Activated CD4-positive, alpha-beta T cell treated with anti-CD3 and anti-CD28 coated beads, Interleukin-2, amount 10 ng/mL, durations not matched to agents 7 days and 5 days (primary cell): ENCODE measurements around the gene TRIM38. TPM values are rescaled to one million over a fixed set of nuclear protein-coding genes. Genes with fewer than 3 reads are reported as not detected.
A peak's percentile ranks its signal among the peaks of the same experiment; 100 is the strongest.

ENCODE experiments used
- CTCF ChIA-PET: fragments of 350-600 bp; sonication (Branson Sonifier 250); formaldehyde crosslinking; loops from one replicate; lab custom pipeline; 2021; ENCODE audit warnings: antibody characterized with exemption; lab: Charles Lee
- POLR2A ChIA-PET: fragments of 350-600 bp; sonication (Branson Sonifier 250); formaldehyde crosslinking; loops from one replicate; lab custom pipeline; 2021; ENCODE audit warnings: antibody characterized with exemption; lab: Charles Lee
- DNase-seq: peaks from one replicate; pipeline ENCODE4 v3.0.0-alpha.2; 2020
- H3K27ac Mint-ChIP-seq: one replicate; pipeline ENCODE4 v1.8.0; 2021; ENCODE audit warnings: mild to moderate bottlenecking, moderate library complexity, mixed read lengths
- H3K27me3 Mint-ChIP-seq: one replicate; pipeline ENCODE4 v1.8.0; 2021; ENCODE audit warnings: mixed read lengths
- H3K36me3 Mint-ChIP-seq: one replicate; pipeline ENCODE4 v1.8.0; 2021; ENCODE audit warnings: low read depth, mixed read lengths
- H3K4me1 Mint-ChIP-seq: one replicate; pipeline ENCODE4 v1.8.0; 2021; ENCODE audit warnings: mixed read lengths
- H3K4me3 Mint-ChIP-seq: one replicate; pipeline ENCODE4 v1.8.0; 2021; ENCODE audit warnings: mild to moderate bottlenecking, moderate library complexity, mixed read lengths
- H3K9me3 Mint-ChIP-seq: one replicate; pipeline ENCODE4 v1.8.0; 2021; ENCODE audit warnings: mixed read lengths
- total RNA-seq, 2 experiments: library from RNA; stranded (reverse); gene quantifications; one replicate each; pipeline ENCODE4 v1.2.3, GENCODE V29; 2021

The TRIM38 gene
- total RNA-seq, 2 experiments from 2014 or later, result 25.4 to 27.6 TPM

GRCh38 chr6:25960734-25961133, 1.9 kb upstream of the TRIM38 start:
- peaks cover 60% of the 10 kb centered on the region for H3K4me1 Mint-ChIP-seq
- peak overlapping the region; percentile 67 for H3K27ac Mint-ChIP-seq
- peaks cover 19% of the 10 kb centered on the region for H3K9me3 Mint-ChIP-seq
- POLR2A ChIA-PET, result interaction anchor here (0.9 kb wide), 1 partner anchor 61 kb away, joined by 4 read pairs; a partner anchor contains a TSS
- peaks cover 31% of the 10 kb centered on the region for H3K36me3 Mint-ChIP-seq
- no peak overlapping the region for H3K4me3 Mint-ChIP-seq
- no peak for DNase-seq
- CTCF ChIA-PET, result interaction anchor here (1.9 kb wide), 1 partner anchor 14 kb away, joined by 5 read pairs; no protein-coding TSS in a partner anchor
- no peaks in the 10 kb centered on the region for H3K27me3 Mint-ChIP-seq

GRCh38 chr6:25961619-25962148, 918 bp upstream of the TRIM38 start:
- ChIA-PET POLR2A (interaction anchor here (0.6 to 1.6 kb wide), 3 partner anchors 23 to 58 kb away, joined by 3 to 6 read pairs (median 3); a partner anchor contains a TSS), CTCF (interaction anchor here (0.5 to 2.3 kb wide), 9 partner anchors 11 to 928 kb away, joined by 3 to 7 read pairs (median 3); no protein-coding TSS in a partner anchor)
- DNase-seq, result no peak
- H3K36me3 Mint-ChIP-seq, result peaks cover 40% of the 10 kb centered on the region
- peaks cover 68% of the 10 kb centered on the region for H3K4me1 Mint-ChIP-seq
- H3K9me3 Mint-ChIP-seq, result peaks cover 19% of the 10 kb centered on the region
- H3K4me3 Mint-ChIP-seq, result peak overlapping the region; percentile 96
- H3K27me3 Mint-ChIP-seq, result no peaks in the 10 kb centered on the region
- peak overlapping the region; percentile 97 for H3K27ac Mint-ChIP-seq

- Mint-ChIP-seq H3K27ac (peak overlapping the region; percentile 90), H3K4me3 (peak overlapping the region; percentile 96), H3K9me3 (peaks cover 19% of the 10 kb centered on the region), H3K4me1 (peaks cover 80% of the 10 kb centered on the region), H3K36me3 (peaks cover 54% of the 10 kb centered on the region), H3K27me3 (no peaks in the 10 kb centered on the region)
- POLR2A ChIA-PET, result interaction anchor here (0.5 to 1.6 kb wide), 2 partner anchors 56 to 80 kb away, joined by 3 to 6 read pairs; a partner anchor contains a TSS
- no peak for DNase-seq
- CTCF ChIA-PET, result interaction anchor here (0.6 to 2.3 kb wide), 2 partner anchors 29 to 39 kb away, joined by 3 to 7 read pairs; no protein-coding TSS in a partner anchor
These were observed 973 bp downstream of the TRIM38 start for GRCh38 chr6:25963426-25964123.

GRCh38 chr6:25965058-25965457, 2.5 kb downstream of the TRIM38 start:
- no peaks in the 10 kb centered on the region for H3K27me3 Mint-ChIP-seq
- H3K4me1 Mint-ChIP-seq, result peaks cover 75% of the 10 kb centered on the region
- H3K27ac Mint-ChIP-seq, result no peak overlapping the region
- ChIA-PET CTCF (interaction anchor here (1.1 to 2.5 kb wide), 3 partner anchors 12 to 51 kb away, joined by 4 to 18 read pairs (median 6); no protein-coding TSS in a partner anchor), POLR2A (interaction anchor here (0.5 to 1.1 kb wide), 3 partner anchors 17 to 56 kb away, joined by 3 to 5 read pairs (median 5); a partner anchor contains a TSS)
- H3K9me3 Mint-ChIP-seq, result peaks cover 8% of the 10 kb centered on the region
- peak overlapping the region; percentile 69 for H3K4me3 Mint-ChIP-seq
- DNase-seq, result no peak
- peaks cover 63% of the 10 kb centered on the region for H3K36me3 Mint-ChIP-seq

GRCh38 chr6:25966711-25967110, 4.1 kb downstream of the TRIM38 start:
- DNase-seq, result no peak
- Mint-ChIP-seq H3K4me1 (peaks cover 71% of the 10 kb centered on the region), H3K27ac (peak overlapping the region; percentile 16), H3K36me3 (peaks cover 74% of the 10 kb centered on the region), H3K4me3 (peak overlapping the region; percentile 62), H3K9me3 (peaks cover 3% of the 10 kb centered on the region), H3K27me3 (no peaks in the 10 kb centered on the region)
- CTCF ChIA-PET, result interaction anchor here (1.1 to 2.5 kb wide), 3 partner anchors 11 to 51 kb away, joined by 4 to 18 read pairs (median 6); a partner anchor contains a TSS
- POLR2A ChIA-PET, result no interaction called here

- H3K27me3 Mint-ChIP-seq, result no peaks in the 10 kb centered on the region
- ChIA-PET CTCF (interaction anchor here (0.9 to 2.3 kb wide), 5 partner anchors 9 to 181 kb away, joined by 3 to 22 read pairs (median 3); no protein-coding TSS in a partner anchor), POLR2A (no interaction called here)
- H3K4me1 Mint-ChIP-seq, result peaks cover 80% of the 10 kb centered on the region
- H3K4me3 Mint-ChIP-seq, result no peak overlapping the region
- peak overlapping the region; percentile 9 for H3K27ac Mint-ChIP-seq
- H3K36me3 Mint-ChIP-seq, result peaks cover 84% of the 10 kb centered on the region
- no peak for DNase-seq
- H3K9me3 Mint-ChIP-seq, result peaks cover 3% of the 10 kb centered on the region
These were observed 6.2 kb downstream of the TRIM38 start for GRCh38 chr6:25968769-25969168.

GRCh38 chr6:25971187-25971821, 8.7 kb downstream of the TRIM38 start:
- no peaks in the 10 kb centered on the region for H3K27me3 Mint-ChIP-seq
- no peak for DNase-seq
- POLR2A ChIA-PET, result no interaction called here
- peaks cover 62% of the 10 kb centered on the region for H3K4me1 Mint-ChIP-seq
- H3K27ac Mint-ChIP-seq, result no peak overlapping the region
- H3K36me3 Mint-ChIP-seq, result peaks cover 87% of the 10 kb centered on the region
- CTCF ChIA-PET, result interaction anchor here (0.7 to 1.8 kb wide), 3 partner anchors 9 to 32 kb away, joined by 3 to 11 read pairs (median 8); no protein-coding TSS in a partner anchor
- peaks cover 3% of the 10 kb centered on the region for H3K9me3 Mint-ChIP-seq
- no peak overlapping the region for H3K4me3 Mint-ChIP-seq

GRCh38 chr6:25972128-25972527, 9.5 kb downstream of the TRIM38 start:
- CTCF ChIA-PET, result interaction anchor here (1.1 to 2.0 kb wide), 3 partner anchors 10 to 20 kb away, joined by 5 to 15 read pairs (median 8); partner anchors contain the start of gene TRIM38

GRCh38 chr6:25972902-25973301, 10.3 kb downstream of the TRIM38 start:
- no peaks in the 10 kb centered on the region for H3K27me3 Mint-ChIP-seq
- no peak overlapping the region for H3K27ac Mint-ChIP-seq
- no peak for DNase-seq
- no peaks in the 10 kb centered on the region for H3K9me3 Mint-ChIP-seq
- CTCF ChIA-PET, result interaction anchor here (1.1 to 2.0 kb wide), 5 partner anchors 11 to 99 kb away, joined by 3 to 15 read pairs (median 4); partner anchors contain the start of gene TRIM38
- peaks cover 84% of the 10 kb centered on the region for H3K36me3 Mint-ChIP-seq
- no peak overlapping the region for H3K4me3 Mint-ChIP-seq
- POLR2A ChIA-PET, result no interaction called here
- H3K4me1 Mint-ChIP-seq, result peaks cover 55% of the 10 kb centered on the region

More at GRCh38 chr6:25972128-25972527, 9.5 kb downstream of the TRIM38 start:
- Mint-ChIP-seq H3K36me3 (peaks cover 87% of the 10 kb centered on the region), H3K27me3 (no peaks in the 10 kb centered on the region), H3K4me1 (peaks cover 62% of the 10 kb centered on the region), H3K4me3 (no peak overlapping the region), H3K9me3 (peaks cover 1% of the 10 kb centered on the region), H3K27ac (no peak overlapping the region)
- POLR2A ChIA-PET, result no interaction called here
- no peak for DNase-seq

GRCh38 chr6:25973923-25974555, 11.4 kb downstream of the TRIM38 start:
- H3K4me3 Mint-ChIP-seq, result no peak overlapping the region
- CTCF ChIA-PET, result interaction anchor here (0.7 to 2.0 kb wide), 5 partner anchors 11 to 98 kb away, joined by 3 to 15 read pairs (median 3); a partner anchor contains a TSS
- POLR2A ChIA-PET, result no interaction called here

GRCh38 chr6:25975923-25976560, 13.4 kb downstream of the TRIM38 start:
- H3K27ac Mint-ChIP-seq, result no peak overlapping the region
- ChIA-PET POLR2A (no interaction called here), CTCF (interaction anchor here (0.9 to 3.7 kb wide), 3 partner anchors 10 to 50 kb away, joined by 3 to 19 read pairs (median 4); no protein-coding TSS in a partner anchor)
- no peaks in the 10 kb centered on the region for H3K27me3 Mint-ChIP-seq
- H3K9me3 Mint-ChIP-seq, result no peaks in the 10 kb centered on the region
- H3K36me3 Mint-ChIP-seq, result peaks cover 76% of the 10 kb centered on the region
- no peak overlapping the region for H3K4me3 Mint-ChIP-seq
- peaks cover 32% of the 10 kb centered on the region for H3K4me1 Mint-ChIP-seq
- DNase-seq, result no peak

More at GRCh38 chr6:25973923-25974555, 11.4 kb downstream of the TRIM38 start:
- no peaks in the 10 kb centered on the region for H3K9me3 Mint-ChIP-seq
- H3K4me1 Mint-ChIP-seq, result peaks cover 45% of the 10 kb centered on the region
- H3K36me3 Mint-ChIP-seq, result peaks cover 79% of the 10 kb centered on the region
- H3K27ac Mint-ChIP-seq, result no peak overlapping the region
- no peak for DNase-seq
- no peaks in the 10 kb centered on the region for H3K27me3 Mint-ChIP-seq
